HG03060 (cell line): ENCODE data around the gene FBXL17.
A peak's percentile ranks its signal among the peaks of the same experiment; 100 is the strongest.
"Not testable (repeated sequence)": the region's sequence is repeated elsewhere in the genome, so short reads cannot be mapped to it uniquely, and the experiment has no call there.

Source experiments
- ATAC-seq: cut with Tn5 transposase; IDR thresholded peaks from one replicate; pipeline ENCODE4 v1.9.1; 2021; ENCODE audit warnings: low read depth, moderate number of reproducible peaks; ENCODE audit not compliant: unreplicated experiment

The FBXL17 gene

DNA sequence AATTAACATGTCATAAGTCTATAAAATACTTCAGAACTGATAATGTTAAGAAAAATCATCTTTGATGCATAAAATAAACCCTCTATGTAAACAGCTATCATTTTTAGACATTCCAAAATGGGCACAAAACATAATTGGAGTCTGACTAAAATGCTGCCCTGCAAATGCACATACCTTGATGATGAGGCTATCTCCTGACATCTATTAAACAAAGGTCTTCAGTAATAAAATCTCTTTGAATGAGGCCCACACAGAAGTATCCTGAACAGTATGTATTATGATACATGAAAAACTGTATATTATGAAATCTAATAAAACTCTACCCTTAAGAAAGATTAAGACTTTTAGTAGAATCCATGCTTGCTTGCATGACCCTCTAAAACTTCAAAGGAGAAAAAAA lies 66.1 kb downstream of the FBXL17 start:
- ATAC-seq: no peak

DNA sequence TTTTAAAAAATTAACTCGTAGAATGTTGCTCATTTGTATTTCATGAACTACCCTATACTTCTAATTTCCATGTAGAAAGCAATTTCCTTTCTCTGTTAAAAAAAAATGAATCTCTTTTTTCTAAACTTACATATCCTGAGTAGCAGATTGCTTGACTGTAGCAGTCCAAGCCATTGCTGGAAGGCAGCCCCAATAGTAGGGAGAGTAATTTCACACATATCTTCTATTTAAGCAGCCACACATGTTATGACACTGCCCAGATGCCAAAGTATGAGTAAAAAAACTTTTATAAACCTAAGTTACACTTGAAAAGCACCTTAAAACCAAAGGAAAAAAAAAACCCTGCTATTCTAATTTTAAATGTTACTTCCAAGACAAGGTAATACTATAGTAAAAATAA lies 69.6 kb downstream of the FBXL17 start:
- ATAC-seq: no peak

DNA sequence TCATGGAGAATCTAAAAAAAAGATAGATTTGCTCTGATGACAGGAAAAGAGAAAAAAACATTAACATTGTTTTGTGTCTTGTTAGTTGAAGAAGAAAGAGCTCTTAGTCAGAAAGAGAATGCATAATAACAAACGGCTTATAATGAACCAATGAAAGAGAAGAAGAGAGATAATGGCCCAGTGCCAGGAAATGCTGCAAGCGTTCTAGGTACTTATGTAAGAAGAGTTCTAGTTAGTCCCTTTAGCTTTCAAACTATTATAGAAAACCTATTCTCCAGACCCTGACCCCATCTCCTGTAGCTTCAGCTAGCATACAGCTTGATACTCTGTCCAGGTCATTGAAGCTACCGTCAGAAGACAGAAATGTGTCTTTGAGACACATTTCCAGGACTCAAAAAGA lies 70.2 kb downstream of the FBXL17 start:
- ATAC-seq: no peak

DNA sequence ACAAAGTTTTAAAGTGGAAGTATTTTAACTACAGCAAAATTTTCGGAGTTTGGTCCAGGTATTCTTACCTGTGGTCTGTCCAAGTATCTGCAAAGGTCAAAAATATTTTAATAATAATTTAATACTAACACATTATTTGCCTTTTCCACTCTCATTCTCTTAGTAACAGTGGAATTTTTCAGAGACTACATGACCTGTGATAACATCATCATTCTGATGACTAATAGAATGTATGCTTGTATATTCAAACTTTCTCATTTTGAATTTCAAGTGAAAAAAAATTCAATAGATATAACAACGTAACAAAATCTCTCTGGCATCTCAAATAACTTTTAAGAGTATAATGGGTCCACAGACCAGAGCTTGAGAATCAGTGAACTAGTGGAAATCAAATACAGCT lies 78.3 kb downstream of the FBXL17 start:
- no peak for ATAC-seq

DNA sequence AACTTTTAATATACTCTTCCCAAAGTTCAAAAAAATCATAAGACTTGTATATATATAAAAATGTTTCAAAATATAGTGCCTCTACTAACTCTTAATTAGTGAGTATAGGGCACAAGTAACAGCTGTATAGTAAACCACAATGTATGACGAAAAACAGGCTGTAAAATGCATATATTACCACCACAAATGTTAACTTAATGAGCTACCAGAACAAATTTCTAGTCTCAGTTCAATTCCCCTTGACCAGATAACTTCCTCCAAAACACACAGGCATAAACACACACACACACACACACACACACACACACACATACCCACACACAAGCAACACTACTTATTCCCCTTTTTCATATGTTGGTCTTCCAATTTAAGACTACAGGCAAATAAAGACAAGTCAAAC lies 78.8 kb downstream of the FBXL17 start:
- ATAC-seq: no peak

DNA sequence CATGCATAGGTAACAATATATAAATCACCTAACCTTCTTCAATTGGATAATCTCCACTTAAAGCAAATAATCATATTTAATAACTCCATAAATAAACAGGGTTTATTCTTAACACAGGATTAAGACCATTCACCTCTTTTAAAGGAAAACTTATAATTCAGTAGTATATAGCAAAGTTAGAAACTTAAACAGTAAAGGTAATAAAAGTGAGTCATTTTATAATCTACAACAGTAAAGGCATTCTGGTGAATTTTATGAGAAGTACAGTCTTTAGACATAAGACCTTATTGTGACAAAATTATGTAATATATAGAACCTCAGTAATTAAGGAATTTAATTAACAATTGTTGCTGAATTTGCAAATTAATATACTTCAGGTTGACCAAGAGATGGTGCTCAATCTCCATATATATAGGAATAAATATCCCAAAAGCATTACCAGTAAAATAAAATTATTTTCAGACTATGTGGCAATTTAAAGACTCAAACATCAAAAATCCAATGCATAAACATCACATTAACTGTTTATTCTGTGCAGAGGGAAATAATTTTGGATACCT lies 84.8 kb downstream of the FBXL17 start:
- no peak for ATAC-seq

DNA sequence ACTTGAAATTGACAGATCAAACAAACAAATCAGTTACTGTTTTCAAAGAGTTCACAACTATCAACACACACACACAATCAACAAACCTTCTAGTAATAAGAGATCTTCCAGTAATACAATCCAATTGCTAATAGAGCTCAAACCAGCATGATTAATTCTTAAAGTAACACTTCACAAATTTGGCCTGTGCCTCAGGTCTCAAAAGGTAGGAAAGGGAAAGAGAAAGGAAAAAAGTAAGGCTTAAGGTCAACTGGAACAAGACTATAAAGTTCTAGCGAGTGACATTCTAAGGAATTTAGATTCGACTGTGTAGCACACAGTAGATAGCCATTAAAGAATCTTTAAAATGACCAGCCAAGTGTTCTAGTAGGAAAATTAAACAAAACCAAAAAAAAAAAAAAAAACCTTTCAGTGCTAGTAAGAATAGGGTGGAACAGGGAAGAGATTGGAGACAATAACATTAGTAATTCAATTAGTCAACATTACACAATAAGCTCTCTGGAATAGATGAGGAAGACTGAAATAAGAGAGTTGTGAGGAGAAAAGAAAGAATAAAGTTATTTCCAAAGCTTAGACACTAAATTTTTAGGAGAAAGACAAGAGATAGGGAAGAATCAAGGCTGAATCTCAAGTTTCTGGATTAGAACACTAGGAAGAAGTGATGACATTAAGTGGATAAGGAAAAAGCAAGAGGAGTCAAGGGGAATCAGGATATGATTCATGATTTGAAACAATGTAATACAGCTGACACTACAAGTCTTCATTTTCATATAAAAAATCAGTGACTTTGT lies 86.1 kb downstream of the FBXL17 start:
- no peak for ATAC-seq

DNA sequence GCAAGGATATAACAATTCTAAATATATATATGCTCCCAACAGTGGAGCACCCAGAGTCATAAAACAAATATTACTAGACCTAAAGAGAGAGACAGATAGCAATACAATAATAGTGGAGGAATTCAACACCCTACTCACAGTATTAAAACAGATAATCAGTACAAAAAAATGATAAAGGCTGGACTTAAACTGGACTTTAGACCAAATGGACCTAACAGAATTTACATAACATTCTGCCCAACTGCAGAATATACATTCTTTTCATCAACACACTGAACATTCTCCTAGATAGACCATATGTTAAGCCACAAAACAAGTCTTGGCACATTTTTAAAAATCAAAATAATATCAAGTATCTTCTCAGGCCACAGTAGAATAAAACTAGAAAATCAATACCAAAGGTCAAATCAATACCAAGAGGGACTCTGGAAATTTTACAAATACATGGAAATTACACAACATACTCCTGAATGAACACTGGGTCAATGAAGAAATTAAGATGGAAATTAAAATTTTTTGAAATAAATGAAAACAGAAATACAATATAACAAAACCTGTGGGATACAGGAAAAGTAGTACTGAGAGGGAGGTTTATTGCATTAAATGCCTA lies 100.8 kb downstream of the FBXL17 start:
- ATAC-seq: no peak

DNA sequence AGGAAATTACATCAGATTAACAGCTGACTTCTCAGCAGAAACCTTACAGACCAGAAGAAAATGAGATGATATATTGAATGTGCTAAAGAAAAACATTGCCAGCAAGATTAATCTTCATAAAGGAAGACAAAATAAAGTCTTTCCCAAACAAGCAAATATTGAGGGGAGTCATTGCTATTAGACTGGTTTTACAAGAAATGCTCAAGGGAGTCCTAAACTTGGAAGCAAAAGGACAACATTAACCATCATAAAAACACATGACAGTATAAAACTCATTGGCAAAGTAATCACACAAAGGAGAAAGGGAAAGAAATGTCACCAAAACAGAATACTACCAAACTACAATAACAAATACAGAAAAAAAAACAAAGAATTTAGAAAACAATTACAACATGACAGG lies 101.7 kb downstream of the FBXL17 start:
- no peak for ATAC-seq

DNA sequence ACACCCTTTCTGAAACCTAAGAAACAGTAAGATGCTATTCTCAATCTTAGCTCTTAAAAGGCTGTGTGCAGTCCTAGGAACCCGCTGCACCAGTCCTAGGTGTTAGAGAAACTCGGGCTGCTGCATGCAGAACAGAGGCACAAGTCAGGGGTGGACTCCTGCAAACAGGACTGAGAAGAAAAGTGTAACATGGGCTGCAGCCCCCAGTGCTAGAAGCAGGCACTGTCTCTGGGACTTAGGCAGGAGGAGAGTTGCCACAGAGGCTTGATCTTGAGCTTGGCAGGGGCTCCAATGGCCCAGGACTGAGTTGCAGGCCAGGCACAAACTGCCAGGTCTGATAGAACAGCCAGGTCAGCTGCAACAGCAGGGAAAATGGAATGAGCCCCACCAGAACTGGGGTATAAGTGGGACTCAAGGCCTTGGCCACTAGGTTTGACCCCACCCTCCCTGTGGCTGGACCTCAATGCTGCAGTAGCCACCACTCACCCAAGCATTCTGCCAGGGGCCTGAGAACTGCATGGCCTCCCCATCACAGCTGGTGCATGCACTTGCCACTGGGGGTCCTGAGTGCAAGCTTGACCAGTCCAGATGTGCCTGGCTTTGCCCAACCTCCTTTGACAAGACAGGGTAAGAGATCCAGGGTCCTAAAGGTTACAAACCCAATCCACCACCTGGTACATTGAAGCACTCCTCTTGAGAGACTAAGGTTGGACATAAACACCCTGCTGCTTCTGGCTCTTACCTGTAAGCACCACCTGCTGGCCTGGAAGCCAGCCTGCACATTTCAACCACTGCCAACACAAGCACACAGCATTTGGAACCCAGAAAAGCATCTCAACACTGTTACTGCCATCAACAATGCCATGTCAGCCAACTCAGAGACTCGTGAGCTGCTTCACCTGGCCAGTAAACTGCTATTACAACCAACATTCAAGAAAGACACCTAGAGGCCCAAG lies 103.3 kb downstream of the FBXL17 start:
- no peak for ATAC-seq

DNA sequence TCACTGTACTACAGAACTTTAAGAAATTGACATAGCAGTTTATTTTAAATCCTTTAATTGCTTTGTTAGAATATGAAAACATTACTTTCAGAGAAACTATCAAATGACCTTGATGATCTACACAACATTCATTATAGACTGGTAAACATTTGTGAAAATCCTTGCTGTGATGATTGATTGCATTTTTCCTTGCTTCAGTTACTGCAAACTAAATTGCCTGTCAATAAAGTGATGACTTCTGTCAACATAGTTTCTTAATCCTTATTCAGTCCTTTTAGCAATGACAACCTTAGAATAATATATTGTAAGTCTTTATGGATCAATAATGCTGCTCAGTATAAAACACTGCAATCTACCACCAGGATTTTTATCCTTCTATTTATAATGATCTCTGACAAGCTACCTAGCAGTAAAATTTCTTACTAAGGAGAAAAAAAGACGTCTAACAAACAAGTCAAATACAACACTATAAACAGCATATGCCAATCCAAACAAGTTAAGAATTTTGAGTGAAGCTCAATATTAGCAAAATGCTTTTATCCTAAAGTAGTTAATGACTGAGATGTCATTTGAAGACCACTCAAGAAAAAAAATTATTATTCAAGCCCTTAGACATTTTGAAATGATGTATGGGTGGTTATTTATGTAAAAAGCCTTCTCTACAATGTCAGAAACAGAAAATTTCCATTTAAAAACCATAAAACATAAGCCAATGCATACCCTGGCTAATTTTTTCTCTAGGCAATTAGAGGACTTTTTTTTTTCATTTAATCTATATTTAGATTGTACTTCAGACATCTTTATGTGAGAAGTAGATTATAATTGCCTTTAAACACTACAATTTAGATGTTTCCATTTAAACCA lies 105.5 kb downstream of the FBXL17 start:
- ATAC-seq: no peak

DNA sequence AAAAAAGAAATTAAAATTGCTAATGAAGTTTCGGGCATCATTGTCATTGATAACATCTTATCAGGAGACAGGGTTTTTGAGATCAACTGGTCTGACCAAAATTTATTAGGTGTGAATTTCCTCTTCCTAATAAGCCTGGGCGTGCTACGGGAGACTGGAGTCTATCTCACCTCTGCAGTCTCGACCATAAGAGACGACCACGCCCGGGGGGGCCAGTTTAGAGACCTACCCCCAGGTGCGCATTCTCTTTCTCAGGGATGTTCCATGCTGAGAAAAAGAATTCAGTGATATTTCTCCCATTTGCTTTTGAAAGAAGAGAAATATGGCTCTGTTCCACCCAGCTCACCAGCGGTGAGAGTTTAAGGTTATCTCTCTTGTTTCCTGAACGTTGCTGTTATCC lies 107.8 kb downstream of the FBXL17 start:
- not testable (repeated sequence) for ATAC-seq

DNA sequence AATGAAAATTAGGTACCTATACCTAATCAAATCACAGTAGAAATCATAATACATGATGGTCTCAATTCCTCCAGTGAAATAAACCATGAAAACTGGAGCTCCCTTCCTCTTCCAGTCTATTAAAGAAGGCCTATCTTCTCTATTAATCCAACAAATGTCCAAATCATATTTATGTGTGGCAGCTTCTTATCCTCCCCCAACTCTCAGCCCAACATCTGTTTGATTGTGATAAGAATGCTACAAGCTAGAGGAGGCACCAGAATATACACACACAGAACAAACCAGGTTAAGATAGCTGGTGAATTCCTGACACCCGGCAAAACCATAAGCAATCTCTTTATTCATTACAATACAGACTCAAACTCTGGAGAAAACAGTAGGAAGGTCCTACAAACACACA lies 110.8 kb downstream of the FBXL17 start:
- ATAC-seq: no peak

DNA sequence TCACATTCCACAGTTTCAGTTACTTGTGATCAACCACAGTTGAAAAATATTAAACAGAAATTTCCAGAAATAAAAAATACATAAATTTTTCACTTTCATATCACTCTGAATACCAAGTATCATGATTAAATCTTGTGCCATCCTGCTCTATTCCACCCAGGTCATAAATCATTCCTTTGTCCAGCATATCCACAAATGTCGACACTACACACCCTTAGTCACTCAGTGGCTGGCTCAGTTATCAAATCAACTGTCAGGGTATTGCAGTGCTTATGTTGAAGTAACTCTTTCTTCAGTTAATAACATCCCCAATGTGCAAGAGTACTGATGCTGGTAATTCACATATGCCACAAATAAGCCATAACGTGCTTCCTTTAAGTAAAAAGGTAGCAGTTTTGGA lies 115.7 kb downstream of the FBXL17 start:
- no peak for ATAC-seq

DNA sequence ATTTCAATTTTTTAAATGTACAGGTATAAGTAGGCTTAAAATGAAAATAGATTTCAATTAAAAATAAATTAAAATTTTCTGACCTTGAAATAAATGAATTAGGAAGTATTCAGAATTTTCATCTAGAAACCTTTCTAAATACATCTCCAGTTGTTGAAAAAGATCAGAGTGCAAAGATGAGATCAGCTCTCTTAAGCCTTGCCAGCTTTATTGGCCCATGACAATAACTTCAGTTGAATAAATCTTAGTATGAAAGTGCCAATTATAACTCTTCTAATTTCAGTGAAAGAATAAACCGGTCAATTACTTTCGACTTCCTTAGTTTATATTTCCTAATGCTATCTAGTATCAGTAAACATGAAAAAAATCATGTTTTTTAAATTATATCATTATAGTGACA lies 117.4 kb downstream of the FBXL17 start:
- ATAC-seq: no peak

DNA sequence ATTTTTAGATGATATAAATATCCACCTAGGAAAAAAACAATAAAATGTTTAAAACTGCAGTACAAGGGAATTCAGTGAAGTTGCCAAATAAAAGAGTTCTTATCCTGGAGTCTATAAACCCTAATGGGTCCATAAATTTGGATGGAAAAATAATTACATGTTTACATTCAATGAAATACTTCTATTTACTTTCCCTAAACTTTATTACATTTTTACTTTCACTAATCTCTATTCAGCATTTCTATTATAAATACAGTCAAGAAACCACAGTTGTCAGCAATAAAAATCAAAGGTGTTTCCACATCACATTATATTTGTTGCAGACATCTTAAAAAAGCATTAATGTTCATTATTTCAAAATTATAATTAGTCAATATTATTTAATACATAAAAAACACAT lies 118.6 kb downstream of the FBXL17 start:
- no peak for ATAC-seq

DNA sequence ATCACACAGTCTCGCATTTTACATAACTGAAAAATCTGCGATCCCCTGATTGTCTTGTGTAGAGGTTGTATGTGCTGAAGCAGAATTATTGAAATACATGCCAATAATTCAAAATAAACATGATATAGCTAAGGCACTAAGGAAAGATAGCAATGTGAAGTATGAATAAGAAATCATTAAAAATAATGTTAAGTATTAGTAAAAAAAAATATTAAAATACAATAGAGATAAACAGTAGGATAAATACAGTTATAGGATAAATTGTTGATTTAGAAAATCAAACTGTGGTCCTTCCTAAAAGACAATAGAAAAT lies 121.1 kb downstream of the FBXL17 start:
- ATAC-seq: no peak

DNA sequence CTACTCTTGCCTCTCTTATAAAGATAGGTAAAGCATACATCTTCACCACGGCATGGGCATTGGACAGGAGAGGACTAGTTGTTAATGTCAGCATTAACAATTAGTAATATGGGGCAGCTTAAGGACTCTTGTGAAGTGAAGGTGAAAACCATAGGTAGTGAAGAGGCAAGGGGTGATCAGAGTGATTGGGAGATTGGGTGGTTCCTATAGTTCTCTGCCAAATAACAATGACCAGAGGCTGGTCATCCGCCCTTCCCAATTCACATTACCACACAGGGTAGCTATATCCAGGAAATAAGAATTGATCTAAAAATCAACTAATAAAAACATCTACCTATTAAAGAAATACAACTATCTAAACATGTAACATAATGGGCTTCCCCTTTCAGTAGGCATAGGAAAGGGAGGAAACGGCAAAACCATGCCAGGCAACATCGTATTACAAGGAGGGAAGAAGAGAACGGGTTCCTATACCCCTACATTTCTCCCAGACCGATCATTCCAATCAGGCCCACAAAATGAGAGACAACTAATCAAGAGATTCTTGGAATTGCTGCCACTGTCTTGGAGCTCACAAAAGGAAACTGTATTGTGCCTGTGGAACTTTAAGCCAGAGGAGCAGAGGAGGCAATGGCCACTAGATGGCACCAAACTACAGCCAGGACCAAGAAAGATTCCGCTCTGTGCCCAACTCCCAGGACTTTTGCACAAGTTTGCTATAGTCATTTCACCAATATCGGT lies 121.6 kb downstream of the FBXL17 start:
- peak; percentile 80 for ATAC-seq

DNA sequence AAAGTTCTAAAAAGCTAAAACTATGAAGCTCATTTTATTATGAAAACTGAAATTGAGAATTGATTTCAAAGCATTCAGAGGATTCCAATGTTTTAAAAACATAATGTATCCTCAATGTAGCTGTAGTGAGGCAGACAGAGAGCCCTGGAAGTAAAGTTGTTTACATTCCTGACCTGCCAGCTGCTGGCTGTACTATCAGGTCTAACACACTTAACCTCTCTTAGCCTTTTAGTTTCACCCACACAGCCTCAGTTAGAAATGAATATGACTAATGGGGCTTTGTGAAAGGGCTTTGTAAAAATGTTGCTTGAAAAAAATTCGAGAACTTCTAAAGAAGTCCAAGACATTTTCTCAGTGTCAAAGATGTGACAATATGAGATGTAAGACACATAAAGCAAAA lies 122.6 kb downstream of the FBXL17 start:
- ATAC-seq: no peak

DNA sequence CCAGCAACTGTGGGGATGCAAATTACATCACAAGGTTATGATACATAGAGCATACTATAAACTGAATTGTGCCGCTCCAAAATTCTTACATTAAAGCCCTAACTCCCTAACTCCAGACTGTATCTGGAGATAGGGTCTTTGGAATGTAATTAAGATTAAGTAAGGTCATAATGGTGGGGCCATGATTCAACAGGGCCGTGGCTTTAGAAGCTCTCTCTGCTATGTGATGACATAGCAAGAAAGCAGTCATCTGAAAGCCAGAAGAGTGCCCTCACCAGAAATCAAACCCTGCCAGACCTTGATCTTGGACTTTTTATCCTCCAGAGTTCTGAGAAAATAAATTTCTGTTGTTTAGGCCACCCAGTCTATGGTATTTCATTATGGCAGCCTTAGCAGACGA lies 123.9 kb downstream of the FBXL17 start:
- no peak for ATAC-seq
